Measurements from ENCODE around the gene KIRREL3.

KIRREL3 gene

GRCh38 chr11:126457817-126458216 lies 542.8 kb downstream of the KIRREL3 start:
- FAIRE-seq, result no peak

DNA sequence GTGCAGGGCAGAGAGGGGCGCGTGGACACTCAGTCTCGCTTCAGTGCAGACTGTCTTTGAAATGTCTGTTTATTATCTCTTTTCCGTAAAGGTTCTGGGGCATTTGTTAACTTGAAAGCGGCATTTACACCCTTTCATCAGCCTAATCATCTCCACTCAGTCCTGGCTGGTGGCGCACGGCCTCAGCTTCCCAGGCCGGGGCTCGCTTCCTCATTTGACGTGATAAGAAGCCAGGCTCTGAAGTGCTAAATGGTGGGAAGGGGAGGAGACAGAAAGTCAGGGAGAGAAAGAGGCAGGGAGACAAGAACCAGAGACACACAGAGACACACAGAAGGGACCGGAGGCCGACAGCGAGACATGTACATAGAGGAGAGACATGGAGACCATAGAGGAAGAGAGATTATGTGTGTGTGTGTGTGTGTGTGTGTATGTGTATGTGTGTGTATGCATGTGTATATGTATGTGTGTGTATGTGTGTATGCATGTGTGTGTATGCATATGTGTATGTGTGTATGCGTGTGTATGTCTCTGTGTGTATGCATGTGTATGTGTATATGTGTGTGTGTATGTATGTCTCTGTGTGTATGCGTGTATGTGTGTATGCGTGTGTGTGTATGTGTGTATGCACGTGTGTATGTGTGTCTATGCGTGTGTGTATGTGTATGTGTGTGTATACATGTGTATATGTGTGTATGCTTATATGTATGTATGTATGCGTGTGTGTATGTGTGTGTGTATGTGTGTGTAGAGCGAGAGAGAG lies 543.6 kb downstream of the KIRREL3 start:
- FAIRE-seq, result no peak

GRCh38 chr11:126456089-126456488 lies 544.5 kb downstream of the KIRREL3 start:
- FAIRE-seq, result no peak

DNA sequence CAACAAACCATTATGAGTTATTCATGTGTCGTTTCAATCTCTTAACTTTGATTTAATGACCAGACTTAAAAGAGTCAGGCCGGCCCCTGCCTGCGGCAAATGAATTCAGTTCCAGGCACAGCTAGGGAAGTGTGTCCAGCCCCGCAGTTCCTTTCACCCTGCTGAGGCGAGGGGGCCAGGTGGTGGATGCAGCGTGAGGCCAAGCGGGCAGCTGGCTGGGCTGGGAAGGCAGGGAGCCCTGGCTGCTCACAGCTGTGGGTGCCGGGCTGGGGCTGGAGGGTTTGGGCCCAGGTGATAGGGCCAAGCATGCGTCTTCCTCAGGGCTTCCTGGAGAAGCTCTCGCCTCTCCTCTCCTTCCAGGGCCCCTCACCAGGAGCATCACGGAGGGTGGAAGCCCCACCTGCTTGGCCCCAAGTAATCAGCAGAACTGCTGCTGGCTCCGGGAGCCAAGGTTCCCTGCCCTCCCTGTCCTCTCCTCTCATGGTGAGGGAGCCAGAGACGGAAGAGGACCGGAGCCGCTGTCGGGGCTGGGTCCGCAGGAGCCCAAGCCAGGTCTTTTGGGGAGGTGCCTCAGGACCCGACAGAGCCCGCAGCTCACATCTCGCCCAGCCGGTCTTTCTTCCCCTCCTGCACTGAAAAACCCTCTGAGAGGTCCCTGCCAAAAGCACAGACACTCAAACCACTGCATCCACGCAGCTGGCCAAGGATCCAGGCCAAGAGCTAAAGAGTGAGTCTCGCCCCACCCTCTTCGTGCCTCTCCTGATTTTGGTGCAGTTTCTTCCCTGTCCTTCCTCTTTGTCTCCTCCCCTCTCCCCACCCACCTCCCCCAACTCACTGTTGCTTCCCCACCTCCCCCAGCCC lies 548.1 kb downstream of the KIRREL3 start:
- FAIRE-seq, result no peak

DNA sequence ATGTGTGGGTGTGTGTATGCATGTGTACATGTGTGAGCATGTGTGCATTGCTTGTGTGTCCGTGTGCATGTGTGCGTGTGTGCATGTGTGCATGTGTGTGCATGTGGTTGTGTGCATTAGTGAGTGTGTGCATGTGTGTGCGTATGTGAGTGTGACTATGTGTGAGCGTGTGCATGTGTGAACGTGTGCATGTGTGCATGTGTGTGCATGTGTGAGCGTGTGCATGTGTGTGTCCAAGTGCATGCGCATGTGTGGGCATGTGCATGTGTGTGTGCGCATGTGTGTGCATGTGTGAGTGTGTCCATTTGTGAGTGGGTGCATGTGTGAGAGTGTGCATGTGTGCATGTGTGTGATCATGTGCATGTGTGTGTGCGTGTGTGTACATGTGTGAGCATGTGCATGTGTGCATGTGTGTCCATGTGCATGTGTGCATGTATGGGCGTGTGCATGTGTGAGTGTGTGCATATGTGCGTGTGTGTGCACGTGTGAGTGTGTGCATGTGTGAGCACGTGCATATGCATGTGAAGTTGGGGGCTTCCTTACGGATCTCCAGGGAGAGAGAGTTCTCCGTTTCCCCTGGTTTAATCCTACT lies 549.3 kb downstream of the KIRREL3 start:
- FAIRE-seq, result no peak

DNA sequence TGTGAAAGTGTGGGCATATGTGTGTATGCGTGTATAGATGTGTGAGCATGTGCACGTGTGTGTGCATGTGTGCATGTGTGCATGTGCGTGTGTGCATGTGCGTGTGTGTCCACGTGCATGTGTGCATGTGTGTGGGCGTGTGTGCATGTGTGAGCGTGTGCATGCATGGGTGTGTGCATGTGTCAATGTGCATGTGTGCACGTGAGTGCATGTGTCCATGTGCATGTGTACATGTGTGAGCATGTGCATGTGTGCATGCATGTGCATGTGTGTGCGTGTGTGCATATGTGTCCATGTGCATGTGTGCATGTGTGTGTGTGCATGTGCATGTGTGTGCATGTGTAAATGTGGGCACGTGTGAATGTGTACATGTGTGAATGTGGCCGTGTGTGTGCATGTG lies 549.8 kb downstream of the KIRREL3 start:
- FAIRE-seq, result no peak

DNA sequence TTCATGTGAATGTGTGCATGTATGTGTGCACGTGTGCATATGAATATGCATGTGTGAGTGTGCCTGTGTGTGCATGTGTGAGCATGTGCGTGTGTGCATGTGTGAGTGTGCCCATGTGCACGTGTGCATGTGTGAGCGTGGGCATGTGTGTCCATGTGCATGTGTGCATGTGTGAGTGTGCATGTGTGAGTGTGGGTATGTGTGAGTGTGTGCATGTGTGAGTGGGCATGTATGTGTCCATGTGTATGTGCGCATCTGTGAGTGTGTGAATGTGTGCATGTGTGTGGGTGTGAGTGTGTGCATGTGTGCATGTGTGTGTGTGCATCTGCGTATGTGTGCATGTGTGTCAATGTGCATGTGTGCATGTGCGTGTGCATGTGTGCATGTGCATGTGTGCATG lies 550.4 kb downstream of the KIRREL3 start:
- FAIRE-seq, result no peak

GRCh38 chr11:126446581-126446980 lies 554.0 kb downstream of the KIRREL3 start:
- no peak for FAIRE-seq

- no peak for FAIRE-seq
Measured at GRCh38 chr11:126444072-126444471, 556.5 kb downstream of the KIRREL3 start.

- FAIRE-seq, result no peak
Measured at GRCh38 chr11:126443120-126443519, 557.5 kb downstream of the KIRREL3 start.

- no peak for FAIRE-seq
Measured at GRCh38 chr11:126440792-126441514, 559.6 kb downstream of the KIRREL3 start.

- FAIRE-seq, result no peak
Measured at GRCh38 chr11:126440276-126440675, 560.3 kb downstream of the KIRREL3 start.

- FAIRE-seq, result no peak
Measured at GRCh38 chr11:126438691-126439090, 561.9 kb downstream of the KIRREL3 start.

- no peak for FAIRE-seq
Measured at GRCh38 chr11:126438272-126438671, 562.3 kb downstream of the KIRREL3 start.

GRCh38 chr11:126437731-126438130 lies 562.8 kb downstream of the KIRREL3 start:
- FAIRE-seq, result no peak

DNA sequence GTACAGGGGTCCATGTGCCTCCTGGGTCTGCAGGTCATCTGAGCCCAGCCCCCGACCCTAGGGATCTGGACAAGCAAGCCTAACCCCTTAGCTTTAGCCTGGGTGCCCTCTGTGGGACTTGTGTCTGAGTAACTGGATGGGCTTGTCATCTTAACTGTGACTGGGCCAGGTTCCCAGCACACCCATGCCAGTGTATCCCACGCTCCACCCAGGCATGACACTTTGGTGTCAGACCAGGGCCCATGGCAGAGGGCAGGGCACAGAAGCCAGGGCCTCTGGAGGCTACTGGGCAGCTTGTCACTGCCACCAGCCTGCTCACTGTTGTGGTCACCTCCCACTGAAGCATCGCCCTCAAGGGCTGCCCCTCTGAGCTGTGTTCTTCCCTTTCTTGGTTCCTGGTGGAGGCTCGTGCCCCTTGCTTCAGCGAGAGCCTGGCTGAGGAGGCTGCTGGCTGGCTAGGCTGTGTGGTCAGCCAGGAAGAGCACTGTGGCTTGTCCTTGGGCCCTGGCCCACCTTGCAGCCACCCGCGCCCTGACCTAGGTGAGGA lies 564.3 kb downstream of the KIRREL3 start:
- FAIRE-seq, result no peak

GRCh38 chr11:126434950-126435335 lies 565.6 kb downstream of the KIRREL3 start:
- FAIRE-seq, result no peak

GRCh38 chr11:126433989-126434949 lies 566.3 kb downstream of the KIRREL3 start:
- no peak for FAIRE-seq

DNA sequence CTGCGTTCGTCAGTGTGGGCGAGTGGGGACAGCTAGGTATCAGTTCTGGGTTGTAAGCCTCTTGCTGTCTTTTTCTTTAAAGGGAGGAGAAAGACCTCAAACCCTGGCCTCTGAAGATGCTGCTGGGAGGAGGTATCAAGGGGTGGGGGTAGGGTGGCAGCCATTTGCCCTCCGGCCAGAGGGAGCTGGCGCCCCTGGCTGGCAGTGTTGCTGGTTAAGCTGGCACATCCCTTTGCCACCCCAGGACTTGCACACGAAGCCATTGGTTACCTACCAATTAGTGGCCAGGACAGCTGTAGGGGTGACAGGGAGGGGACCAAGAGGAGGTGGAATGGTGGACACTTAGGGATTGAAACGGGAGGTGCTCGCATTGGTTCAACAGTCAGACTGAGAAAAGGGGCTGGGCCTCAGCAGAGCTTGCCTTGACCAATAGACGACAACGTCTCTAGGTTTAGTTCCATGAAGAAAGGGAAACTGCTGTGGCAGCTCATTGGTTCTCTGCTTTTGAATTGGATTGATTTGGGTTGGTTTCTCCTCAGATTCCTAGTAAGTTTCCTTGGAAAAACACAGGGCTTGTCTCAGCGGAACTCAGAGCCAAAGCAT lies 567.2 kb downstream of the KIRREL3 start:
- FAIRE-seq, result no peak

- no peak for FAIRE-seq
Measured at GRCh38 chr11:126432525-126432924, 568.0 kb downstream of the KIRREL3 start.

- FAIRE-seq, result no peak
Measured at GRCh38 chr11:126432065-126432461, 568.5 kb downstream of the KIRREL3 start.
